HCT116 (cell line): ENCODE results near the gene ZGPAT. TPM values are rescaled to one million over a fixed set of nuclear protein-coding genes. Genes with fewer than 3 reads are reported as not detected.

ENCODE experiments used
- ATAC-seq: fragments of 200-7000 bp; cut with Tn5 transposase; 2 replicates; pipeline ENCODE4 v1.9.1; 2020; ENCODE audit warnings: mild to moderate bottlenecking, moderate library complexity
- BruUV-seq: library from RNA; stranded (reverse); fragments of 400-500 nt; replicated peaks from 2 replicates; lab custom pipeline; 2021; lab: Mats Ljungman, UMichigan
- CTCF ChIA-PET: fragments of 300-600 bp; sonication (Branson Sonifier 250); formaldehyde crosslinking; loops from one replicate; lab custom pipeline; 2021; ENCODE audit warnings: antibody characterized with exemption; lab: Charles Lee
- POLR2A ChIA-PET: fragments of 300-600, 350-600 bp; sonication (Branson Sonifier 250); formaldehyde crosslinking; loops from one replicate; lab custom pipeline; 2021; ENCODE audit warnings: antibody characterized with exemption; lab: Charles Lee
- RAD21 ChIA-PET, 2 experiments: fragments of 300-600 bp; sonication (Branson Sonifier 250); formaldehyde crosslinking; loops; one replicate each; lab custom pipeline; 2023; ENCODE audit warnings: low total read pairs in 2 of 2; ENCODE audit not compliant: uncharacterized antibody in 2 of 2, unreplicated experiment in 2 of 2, low non-redundant PET in 1 of 2; lab: Charles Lee
- DNase-seq: peaks from one replicate; pipeline ENCODE4 v3.0.0-alpha.2; 2010; ENCODE audit warnings: low read depth, low spot score
- H2AFZ ChIP-seq: fragments of 200-600 bp; shearing (Covaris generic), sonication (generic); 2 replicates; pipeline ENCODE4 v1.6.1; 2017; ENCODE audit warnings: low read depth, mixed run types, mixed read lengths, antibody characterized with exemption, low read length; ENCODE audit not compliant: poor library complexity, severe bottlenecking
- H3K27ac ChIP-seq: 2 replicates; pipeline ENCODE4 v1.5.1; 2012; ENCODE audit warnings: low read depth, low read length
- H3K27me3 ChIP-seq: fragments of 200-600 bp; sonication (generic); 2 replicates; pipeline ENCODE4 v1.6.1; 2016; ENCODE audit warnings: mixed run types, low read length, mixed read lengths; ENCODE audit not compliant: insufficient read depth
- H3K36me3 ChIP-seq, 2 experiments: fragments of 200-500 bp in 1 of 2; fragments of 200-600 bp in 1 of 2; sonication (Bioruptor generic) in 1 of 2; sonication (generic) in 1 of 2; 2 replicates each; pipeline versions ENCODE4 v1.5.1 to v1.6.1; 2014 to 2016; ENCODE audit warnings: low read length in 2 of 2, inconsistent platforms in 1 of 2, mixed read lengths in 1 of 2, mixed run types in 1 of 2; ENCODE audit not compliant: insufficient read depth in 2 of 2, control insufficient read depth in 1 of 2
- H3K4me1 ChIP-seq, 2 experiments: fragments of 200-600 bp in 1 of 2; sonication (generic) in 1 of 2; 2 replicates each; pipeline versions ENCODE4 v1.5.1 to v1.6.1; 2012 to 2017; ENCODE audit warnings: low read length in 2 of 2, inconsistent platforms in 1 of 2, mild to moderate bottlenecking in 1 of 2, mixed read lengths in 1 of 2, mixed run types in 1 of 2, moderate library complexity in 1 of 2; ENCODE audit not compliant: insufficient read depth in 2 of 2, control insufficient read depth in 1 of 2
- H3K4me2 ChIP-seq: fragments of 200-600 bp; sonication (generic); 2 replicates; pipeline ENCODE4 v1.6.1; 2017; ENCODE audit warnings: mixed run types, low read length, mixed read lengths
- H3K4me3 ChIP-seq, 2 experiments: fragments of 200-600 bp in 1 of 2; sonication (generic) in 1 of 2; replicated peaks in 1 of 2; 2 replicates each; pipeline ENCODE4 v1.5.1; 2011 to 2016; ENCODE audit warnings: low read length in 2 of 2, control low read depth in 1 of 2, low read depth in 1 of 2, mild to moderate bottlenecking in 1 of 2, mixed read lengths in 1 of 2, mixed run types in 1 of 2
- H3K79me2 ChIP-seq: fragments of 200-600 bp; sonication (generic); 2 replicates; pipeline ENCODE4 v1.6.1; 2017; ENCODE audit warnings: mild to moderate bottlenecking, mixed run types, low read length, moderate library complexity, mixed read lengths; ENCODE audit not compliant: insufficient read depth
- H3K9ac ChIP-seq: fragments of 200-600 bp; sonication (generic); 2 replicates; pipeline ENCODE4 v1.6.1; 2016; ENCODE audit warnings: low read length, mixed read lengths
- H3K9me2 ChIP-seq: fragments of 200-600 bp; sonication (generic), shearing (Covaris generic); 2 replicates; pipeline ENCODE4 v1.6.1; 2017; ENCODE audit warnings: mixed run types, mild to moderate bottlenecking, moderate library complexity; ENCODE audit not compliant: insufficient read depth
- H3K9me3 ChIP-seq, 2 experiments: fragments of 200-500 bp in 1 of 2; fragments of 200-600 bp in 1 of 2; sonication (Bioruptor generic) in 1 of 2; sonication (generic) in 1 of 2; 2 replicates each; pipeline ENCODE4 v1.6.1; 2014 to 2017; ENCODE audit warnings: low read length in 2 of 2, mixed read lengths in 2 of 2, inconsistent platforms in 1 of 2, low read depth in 1 of 2, mild to moderate bottlenecking in 1 of 2, mixed run types in 1 of 2, moderate library complexity in 1 of 2; ENCODE audit not compliant: control insufficient read depth in 1 of 2, insufficient read depth in 1 of 2
- H4K20me1 ChIP-seq: fragments of 200-600 bp; sonication (generic), shearing (Covaris generic); 2 replicates; pipeline ENCODE4 v1.6.1; 2017; ENCODE audit warnings: mixed run types, mild to moderate bottlenecking, moderate library complexity; ENCODE audit not compliant: insufficient read depth
- JUND ChIP-seq: IDR thresholded peaks from 2 replicates; pipeline ENCODE4 v1.6.1; 2012
- POLR2AphosphoS5 ChIP-seq: IDR thresholded peaks from 2 replicates; pipeline ENCODE4 v1.6.1; 2011; ENCODE audit warnings: mild to moderate bottlenecking, low read depth, low read length, moderate library complexity
- intact Hi-C: fragments of 100-400 bp; cut with micrococcal nuclease; formaldehyde crosslinking; loops from 2 replicates; pipeline ENCODE4 v1.10.0; 2022
- total RNA-seq: library from RNA; stranded (reverse); gene quantifications from one replicate; pipeline ENCODE4 v1.2.1, GENCODE V29; 2021; ENCODE audit not compliant: unreplicated experiment
- TF ChIP-seq, protein P1 (sequence below): IDR thresholded peaks from 2 replicates; pipeline ENCODE4 v1.6.1; 2011; ENCODE audit warnings: mild to moderate bottlenecking, low read length, moderate library complexity; ENCODE audit not compliant: insufficient replicate concordance; ENCODE audit errors: extremely low read depth

ZGPAT gene
- total RNA-seq, 1 experiment from 2014 or later, result 30.6 TPM

DNA sequence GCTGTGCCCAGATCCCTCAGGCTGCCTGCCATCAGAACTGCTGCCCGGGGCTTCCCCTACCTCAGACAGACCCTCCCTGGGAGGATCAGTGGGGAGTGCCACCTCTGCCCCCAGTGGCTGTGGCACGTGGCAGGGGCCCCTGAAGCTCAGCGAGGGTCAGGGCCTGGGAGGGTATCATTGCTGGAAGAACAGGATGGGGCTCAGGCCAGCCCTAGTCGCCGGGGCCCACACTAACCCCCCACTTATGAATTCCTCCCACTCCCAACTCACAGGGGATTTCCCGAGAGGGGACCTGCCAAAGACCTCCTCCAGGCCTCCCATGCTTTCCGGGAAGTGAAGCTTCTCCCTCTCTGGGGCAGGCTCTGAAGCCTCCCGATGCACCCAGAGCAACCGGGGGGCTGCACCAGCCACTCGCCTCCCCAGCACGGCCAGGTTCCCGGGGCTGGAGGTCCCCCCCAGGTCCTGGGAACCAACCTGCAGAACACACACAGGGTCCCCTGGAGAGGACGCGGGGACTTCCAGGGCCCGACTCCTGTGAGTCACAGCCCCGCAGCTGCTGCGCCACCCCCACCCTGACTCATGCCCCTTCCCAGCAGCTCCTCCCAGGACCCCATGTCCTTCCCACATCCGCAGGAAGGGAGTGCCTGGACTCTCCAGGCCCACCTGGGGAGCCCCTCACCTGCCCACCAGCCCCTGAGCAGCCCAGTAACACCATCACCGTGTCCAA, 8.9 kb upstream of the ZGPAT start (continued):
- TF ChIP-seq, protein P1, sequence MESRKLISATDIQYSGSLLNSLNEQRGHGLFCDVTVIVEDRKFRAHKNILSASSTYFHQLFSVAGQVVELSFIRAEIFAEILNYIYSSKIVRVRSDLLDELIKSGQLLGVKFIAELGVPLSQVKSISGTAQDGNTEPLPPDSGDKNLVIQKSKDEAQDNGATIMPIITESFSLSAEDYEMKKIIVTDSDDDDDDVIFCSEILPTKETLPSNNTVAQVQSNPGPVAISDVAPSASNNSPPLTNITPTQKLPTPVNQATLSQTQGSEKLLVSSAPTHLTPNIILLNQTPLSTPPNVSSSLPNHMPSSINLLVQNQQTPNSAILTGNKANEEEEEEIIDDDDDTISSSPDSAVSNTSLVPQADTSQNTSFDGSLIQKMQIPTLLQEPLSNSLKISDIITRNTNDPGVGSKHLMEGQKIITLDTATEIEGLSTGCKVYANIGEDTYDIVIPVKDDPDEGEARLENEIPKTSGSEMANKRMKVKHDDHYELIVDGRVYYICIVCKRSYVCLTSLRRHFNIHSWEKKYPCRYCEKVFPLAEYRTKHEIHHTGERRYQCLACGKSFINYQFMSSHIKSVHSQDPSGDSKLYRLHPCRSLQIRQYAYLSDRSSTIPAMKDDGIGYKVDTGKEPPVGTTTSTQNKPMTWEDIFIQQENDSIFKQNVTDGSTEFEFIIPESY, result no peak
- TF ChIP-seq, all 23 proteins: peak for 3

- ATAC-seq, result peak; percentile 26
- TSS peak; percentile 29 for BruUV-seq
- Histone ChIP-seq H3K9me2 (no peaks in the 10 kb centered on the region), H3K4me3 (peak overlapping the region; percentile 37 to 41), H3K4me2 (peak overlapping the region; percentile 78), H3K27me3 (no peaks in the 10 kb centered on the region), H3K9me3 (no peaks in the 10 kb centered on the region), H2AFZ (no peak overlapping the region), H3K9ac (peak overlapping the region; percentile 71), H3K27ac (peak overlapping the region; percentile 91), H3K4me1 (peaks cover 35 to 78% of the 10 kb centered on the region in 2 experiments), H4K20me1 (no peaks in the 10 kb centered on the region), H3K36me3 (peaks cover 0 to 11% of the 10 kb centered on the region in 2 experiments; a peak in 1 of 4 replicates), H3K79me2 (peaks cover 10% of the 10 kb centered on the region; the same call in 1 of the 2 replicates)
- TF ChIP-seq JUND (no peak), POLR2AphosphoS5 (peak; percentile 42)
- POLR2A ChIA-PET, result interaction anchor here (1.3 to 3.1 kb wide), 6 partner anchors 8 to 166 kb away, joined by 3 to 12 read pairs (median 7); partner anchors contain the start of genes ARFRP1, RTEL1, TPD52L2 and ZGPAT
- RAD21 ChIA-PET, result no interaction called here
- DNase-seq, result no peak
- CTCF ChIA-PET, result interaction anchor here (1.4 to 1.6 kb wide), 2 partner anchors 8 to 162 kb away, joined by 3 to 6 read pairs; partner anchors contain the start of genes ARFRP1, PTK6 and ZGPAT
- intact Hi-C loops, result loop anchor here (5.0 to 10.0 kb wide), 4 partner anchors 117 to 355 kb away; partner anchors contain the start of genes PTK6 and UCKL1
Measured at GRCh38 chr20:63699466-63700198, 8.2 kb upstream of the ZGPAT start.
